ENCODE measurements around the gene KLHDC7B.

The KLHDC7B gene

GRCh38 chr22:50530580-50530876 lies 15.2 kb upstream of the KLHDC7B start:
- Histone ChIP-seq H3K27ac (ENCODE audit: low read depth, low read length) (no peak overlapping the region), H3K23ac (ENCODE audit: low read length) (no peak overlapping the region), H4K5ac (ENCODE audit: low read length) (no peak overlapping the region), H3K4me3 (ENCODE audit: low read length) (no peak overlapping the region), H3K4ac (ENCODE audit: low read depth, low read length) (no peak overlapping the region), H4K8ac (ENCODE audit: low read depth, low read length) (no peak overlapping the region), H2BK120ac (ENCODE audit: low read depth, low read length) (no peak overlapping the region), H3K9ac (ENCODE audit: low read length) (peak overlapping the region; percentile 26), H3K4me1 (ENCODE audit: control insufficient read depth, low read depth, low read length) (peaks cover 3% of the 10 kb centered on the region), H2BK5ac (ENCODE audit: low read length) (no peak overlapping the region), H3K18ac (ENCODE audit: low read length) (no peak overlapping the region), H2AK5ac (ENCODE audit: low read length) (no peak overlapping the region), H3K36me3 (ENCODE audit: control insufficient read depth, insufficient read depth, low read length) (no peaks in the 10 kb centered on the region), H2BK15ac (replicated peaks; ENCODE audit: low read depth) (no peak overlapping the region), H3K27me3 (ENCODE audit: insufficient read depth, low read length, poor library complexity) (peaks cover 23% of the 10 kb centered on the region), H3K56ac (ENCODE audit: low read length) (peak overlapping the region; percentile 50), H3K79me2 (ENCODE audit: control insufficient read depth, insufficient read depth, low read length) (no peaks in the 10 kb centered on the region), H3K79me1 (ENCODE audit: low read length) (no peaks in the 10 kb centered on the region), H3K4me2 (ENCODE audit: low read length) (peak overlapping the region; percentile 6)
- WGBS (ENCODE audit: extremely low coverage, insufficient coverage, low lambda C conversion rate) = no CpG with 5 or more reads among the region's 21 CpGs
- DNase-seq = no peak

- no CpG with 5 or more reads among the region's 53 CpGs for WGBS (ENCODE audit: extremely low coverage, insufficient coverage, low lambda C conversion rate)
Measured at GRCh38 chr22:50530877-50531545, 14.7 kb upstream of the KLHDC7B start.

DNA sequence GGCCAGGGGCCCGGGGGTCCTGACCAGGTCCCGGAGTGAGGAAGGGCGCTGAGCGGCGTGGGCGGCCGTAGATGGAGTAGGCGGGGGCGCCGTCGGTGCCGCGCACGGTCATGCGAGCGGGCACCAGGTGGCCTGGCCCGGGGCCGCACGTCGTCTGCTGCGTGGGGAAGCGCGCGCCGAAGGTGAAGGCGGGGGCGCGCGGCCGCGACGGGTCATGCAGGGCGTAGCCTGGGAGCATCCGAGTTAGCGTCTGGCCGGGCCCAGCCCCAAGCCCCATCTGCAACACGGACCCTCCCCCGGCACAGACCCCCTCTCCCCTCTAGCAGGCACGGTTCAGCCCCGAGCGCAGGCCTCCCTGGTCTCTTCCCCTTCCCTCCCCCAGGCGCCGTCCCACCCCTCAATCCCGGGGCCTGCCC lies 14.1 kb upstream of the KLHDC7B start:
- H3K4me2 ChIP-seq (ENCODE audit: low read length) = peak overlapping the region; percentile 46
- no peak overlapping the region for H2BK120ac ChIP-seq (ENCODE audit: low read depth, low read length)
- no peak overlapping the region for H3K23ac ChIP-seq (ENCODE audit: low read length)
- H3K79me1 ChIP-seq (ENCODE audit: low read length) = no peaks in the 10 kb centered on the region
- H3K4me3 ChIP-seq (ENCODE audit: low read length) = no peak overlapping the region
- H3K79me2 ChIP-seq (ENCODE audit: control insufficient read depth, insufficient read depth, low read length) = no peaks in the 10 kb centered on the region
- no peaks in the 10 kb centered on the region for H3K36me3 ChIP-seq (ENCODE audit: control insufficient read depth, insufficient read depth, low read length)
- no peak overlapping the region for H2AK5ac ChIP-seq (ENCODE audit: low read length)
- no CpG with 5 or more reads among the region's 44 CpGs for WGBS (ENCODE audit: extremely low coverage, insufficient coverage, low lambda C conversion rate)
- peaks cover 23% of the 10 kb centered on the region for H3K27me3 ChIP-seq (ENCODE audit: insufficient read depth, low read length, poor library complexity)
- DNase-seq = no peak
- no peak overlapping the region for H2BK5ac ChIP-seq (ENCODE audit: low read length)
- peak overlapping the region; percentile 76 for H3K56ac ChIP-seq (ENCODE audit: low read length)
- H3K4ac ChIP-seq (ENCODE audit: low read depth, low read length) = no peak overlapping the region
- peak overlapping the region; percentile 50 for H3K9ac ChIP-seq (ENCODE audit: low read length)
- no peak overlapping the region for H4K8ac ChIP-seq (ENCODE audit: low read depth, low read length)
- H3K4me1 ChIP-seq (ENCODE audit: control insufficient read depth, low read depth, low read length) = peaks cover 3% of the 10 kb centered on the region
- H4K5ac ChIP-seq (ENCODE audit: low read length) = no peak overlapping the region
- H3K27ac ChIP-seq (ENCODE audit: low read depth, low read length) = no peak overlapping the region
- no peak overlapping the region for H2BK15ac ChIP-seq (replicated peaks; ENCODE audit: low read depth)
- H3K18ac ChIP-seq (ENCODE audit: low read length) = no peak overlapping the region

More at GRCh38 chr22:50530877-50531545, 14.7 kb upstream of the KLHDC7B start:
- H4K8ac ChIP-seq (ENCODE audit: low read depth, low read length) = no peak overlapping the region
- H3K23ac ChIP-seq (ENCODE audit: low read length) = no peak overlapping the region
- H3K18ac ChIP-seq (ENCODE audit: low read length) = no peak overlapping the region
- H3K36me3 ChIP-seq (ENCODE audit: control insufficient read depth, insufficient read depth, low read length) = no peaks in the 10 kb centered on the region
- peaks cover 23% of the 10 kb centered on the region for H3K27me3 ChIP-seq (ENCODE audit: insufficient read depth, low read length, poor library complexity)
- no peak overlapping the region for H2BK120ac ChIP-seq (ENCODE audit: low read depth, low read length)
- no peaks in the 10 kb centered on the region for H3K79me2 ChIP-seq (ENCODE audit: control insufficient read depth, insufficient read depth, low read length)
- H3K27ac ChIP-seq (ENCODE audit: low read depth, low read length) = no peak overlapping the region
- peaks cover 3% of the 10 kb centered on the region for H3K4me1 ChIP-seq (ENCODE audit: control insufficient read depth, low read depth, low read length)
- H3K9ac ChIP-seq (ENCODE audit: low read length) = peak overlapping the region; percentile 35
- H4K5ac ChIP-seq (ENCODE audit: low read length) = no peak overlapping the region
- H3K4ac ChIP-seq (ENCODE audit: low read depth, low read length) = no peak overlapping the region
- DNase-seq = peak; percentile 87
- no peaks in the 10 kb centered on the region for H3K79me1 ChIP-seq (ENCODE audit: low read length)
- peak overlapping the region; percentile 76 for H3K56ac ChIP-seq (ENCODE audit: low read length)
- no peak overlapping the region for H2BK15ac ChIP-seq (replicated peaks; ENCODE audit: low read depth)
- no peak overlapping the region for H2BK5ac ChIP-seq (ENCODE audit: low read length)
- no peak overlapping the region for H2AK5ac ChIP-seq (ENCODE audit: low read length)
- peak overlapping the region; percentile 16 for H3K4me2 ChIP-seq (ENCODE audit: low read length)
- H3K4me3 ChIP-seq (ENCODE audit: low read length) = no peak overlapping the region

DNA sequence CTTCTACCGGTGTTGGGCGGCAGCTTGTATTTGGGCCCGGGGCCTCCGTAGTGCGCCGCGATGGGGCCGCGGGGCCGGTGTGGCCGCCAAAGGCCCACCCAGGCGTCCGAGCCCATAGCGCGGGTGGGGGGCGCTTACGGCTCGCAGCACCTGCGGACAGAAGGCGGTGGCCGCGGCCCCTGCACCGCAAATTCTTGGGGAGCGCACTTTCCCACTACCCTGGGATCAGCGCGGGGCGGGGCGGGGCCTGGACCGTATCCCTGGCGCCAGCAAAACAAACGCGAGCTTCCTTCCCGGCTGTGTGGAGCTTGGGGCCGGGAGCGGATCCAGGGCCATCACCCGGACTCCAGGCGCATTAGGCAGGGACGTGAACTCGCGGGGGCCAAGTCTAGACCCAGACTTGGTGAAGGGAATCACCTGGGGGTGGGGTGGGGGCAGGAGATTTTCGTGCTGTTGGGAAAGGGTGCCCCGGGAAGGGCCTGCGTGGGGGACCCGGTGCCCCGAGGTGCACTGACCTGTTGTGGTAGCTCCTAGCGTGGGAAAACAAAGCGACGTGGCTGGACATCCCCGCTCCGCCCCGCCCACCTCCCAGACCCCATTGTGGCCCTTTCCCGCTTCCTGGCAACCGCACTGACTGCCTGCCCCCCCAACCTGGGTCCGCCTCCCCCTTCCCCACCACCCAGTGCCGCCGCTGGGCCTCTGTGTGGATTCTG lies 13.6 kb upstream of the KLHDC7B start:
- WGBS (ENCODE audit: extremely low coverage, insufficient coverage, low lambda C conversion rate) = no CpG with 5 or more reads among the region's 56 CpGs
- H3K4me2 ChIP-seq (ENCODE audit: low read length) = peak overlapping the region; percentile 46
- H3K79me1 ChIP-seq (ENCODE audit: low read length) = no peaks in the 10 kb centered on the region
- no peak overlapping the region for H3K27ac ChIP-seq (ENCODE audit: low read depth, low read length)
- H3K56ac ChIP-seq (ENCODE audit: low read length) = peak overlapping the region; percentile 42
- H3K23ac ChIP-seq (ENCODE audit: low read length) = no peak overlapping the region
- H4K5ac ChIP-seq (ENCODE audit: low read length) = no peak overlapping the region
- DNase-seq = peak; percentile 56
- H4K8ac ChIP-seq (ENCODE audit: low read depth, low read length) = no peak overlapping the region
- no peak overlapping the region for H2AK5ac ChIP-seq (ENCODE audit: low read length)
- H3K9ac ChIP-seq (ENCODE audit: low read length) = peak overlapping the region; percentile 50
- H3K4me3 ChIP-seq (ENCODE audit: low read length) = no peak overlapping the region
- H3K27me3 ChIP-seq (ENCODE audit: insufficient read depth, low read length, poor library complexity) = peaks cover 23% of the 10 kb centered on the region
- no peak overlapping the region for H3K4ac ChIP-seq (ENCODE audit: low read depth, low read length)
- H3K79me2 ChIP-seq (ENCODE audit: control insufficient read depth, insufficient read depth, low read length) = no peaks in the 10 kb centered on the region
- H3K4me1 ChIP-seq (ENCODE audit: control insufficient read depth, low read depth, low read length) = peaks cover 3% of the 10 kb centered on the region
- no peaks in the 10 kb centered on the region for H3K36me3 ChIP-seq (ENCODE audit: control insufficient read depth, insufficient read depth, low read length)
- H2BK120ac ChIP-seq (ENCODE audit: low read depth, low read length) = no peak overlapping the region
- H3K18ac ChIP-seq (ENCODE audit: low read length) = no peak overlapping the region
- no peak overlapping the region for H2BK15ac ChIP-seq (replicated peaks; ENCODE audit: low read depth)
- H2BK5ac ChIP-seq (ENCODE audit: low read length) = no peak overlapping the region

DNA sequence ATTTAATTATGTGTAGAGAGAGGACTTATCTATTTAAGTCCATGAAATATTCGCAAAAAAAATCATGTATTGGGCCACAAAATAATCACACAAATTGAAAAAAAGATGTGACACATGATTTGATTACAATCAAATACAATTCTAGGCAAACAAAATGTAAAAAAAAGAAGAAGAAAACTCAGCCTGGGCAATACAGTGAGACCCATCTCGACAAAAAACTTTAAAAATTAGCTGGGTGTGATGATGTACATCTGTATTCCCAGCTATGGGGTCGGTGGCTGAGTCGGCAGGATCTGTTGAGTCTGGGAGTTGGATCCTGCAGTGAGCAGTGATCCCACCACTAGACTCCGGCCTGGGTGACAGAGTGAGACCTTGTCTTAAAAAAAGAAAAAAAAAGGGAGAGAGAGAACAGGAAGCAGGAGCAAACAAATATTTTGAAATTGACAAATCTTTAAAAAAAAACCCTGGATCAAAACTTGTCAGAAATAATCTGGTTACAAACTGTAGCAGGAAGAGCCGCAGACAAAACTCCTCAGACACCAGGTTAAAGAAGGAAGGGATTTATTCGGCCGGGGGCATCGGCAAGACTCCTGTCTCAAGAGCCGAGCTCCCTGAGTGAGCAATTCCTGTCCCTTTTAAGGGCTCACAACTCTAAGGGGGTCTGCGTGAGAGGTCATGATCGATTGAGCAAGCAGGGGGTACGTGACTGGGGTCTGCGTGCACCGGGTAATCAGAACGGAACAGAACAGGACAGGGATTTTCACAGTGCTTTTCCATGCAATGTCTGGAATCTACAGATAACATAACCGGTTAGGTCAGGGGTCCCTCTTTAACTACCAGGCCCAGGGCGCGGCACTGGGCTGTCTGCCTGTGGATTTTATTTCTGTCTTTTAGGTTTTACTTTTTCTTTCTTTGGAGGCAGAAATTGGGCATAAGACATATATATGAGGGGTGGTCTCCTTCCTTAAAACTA lies 12.6 kb upstream of the KLHDC7B start:
- H3K4me1 ChIP-seq (ENCODE audit: control insufficient read depth, low read depth, low read length) = peaks cover 3% of the 10 kb centered on the region
- no peaks in the 10 kb centered on the region for H3K79me1 ChIP-seq (ENCODE audit: low read length)
- H3K9ac ChIP-seq (ENCODE audit: low read length) = no peak overlapping the region
- no peak for DNase-seq
- H3K18ac ChIP-seq (ENCODE audit: low read length) = no peak overlapping the region
- no peaks in the 10 kb centered on the region for H3K36me3 ChIP-seq (ENCODE audit: control insufficient read depth, insufficient read depth, low read length)
- no peak overlapping the region for H2BK15ac ChIP-seq (replicated peaks; ENCODE audit: low read depth)
- H3K56ac ChIP-seq (ENCODE audit: low read length) = no peak overlapping the region
- H3K79me2 ChIP-seq (ENCODE audit: control insufficient read depth, insufficient read depth, low read length) = no peaks in the 10 kb centered on the region
- H3K27ac ChIP-seq (ENCODE audit: low read depth, low read length) = no peak overlapping the region
- no peak overlapping the region for H3K4ac ChIP-seq (ENCODE audit: low read depth, low read length)
- no peak overlapping the region for H2BK120ac ChIP-seq (ENCODE audit: low read depth, low read length)
- H3K4me2 ChIP-seq (ENCODE audit: low read length) = no peak overlapping the region
- H3K4me3 ChIP-seq (ENCODE audit: low read length) = no peak overlapping the region
- H3K23ac ChIP-seq (ENCODE audit: low read length) = no peak overlapping the region
- no peak overlapping the region for H2AK5ac ChIP-seq (ENCODE audit: low read length)
- H4K5ac ChIP-seq (ENCODE audit: low read length) = no peak overlapping the region
- WGBS (ENCODE audit: extremely low coverage, insufficient coverage, low lambda C conversion rate) = no CpG with 5 or more reads among the region's 19 CpGs
- H2BK5ac ChIP-seq (ENCODE audit: low read length) = no peak overlapping the region
- H4K8ac ChIP-seq (ENCODE audit: low read depth, low read length) = no peak overlapping the region
- H3K27me3 ChIP-seq (ENCODE audit: insufficient read depth, low read length, poor library complexity) = peaks cover 23% of the 10 kb centered on the region
